Erythroblast (primary cell): ENCODE measurements around the gene MLN.

Source experiments
- DNase-seq, 2 experiments: peaks; one replicate each; lab custom pipeline; 2025; lab: John Stamatoyannopoulos, UW
- GATA1 ChIP-seq: IDR thresholded peaks from 2 replicates; pipeline ENCODE4 v1.6.1; 2011; ENCODE audit warnings: low read depth, mild to moderate bottlenecking, control low read depth, low read length, moderate library complexity
- POLR2A ChIP-seq: IDR thresholded peaks from 2 replicates; pipeline ENCODE4 v1.6.1; 2011; ENCODE audit warnings: mild to moderate bottlenecking, low read length

MLN gene

GRCh38 chr6:33813246-33813904 is 9.6 kb upstream of the MLN start:
- no peak for TF ChIP-seq POLR2A
- TF ChIP-seq GATA1 = no peak

GRCh38 chr6:33812669-33813068 is 8.9 kb upstream of the MLN start:
- DNase-seq = peak; percentile 55 to 62
- TF ChIP-seq POLR2A (no peak), GATA1 (no peak)

More at GRCh38 chr6:33813246-33813904, 9.6 kb upstream of the MLN start:
- no peak for DNase-seq

- TF ChIP-seq GATA1 (no peak), POLR2A (no peak)
Observed at GRCh38 chr6:33809594-33809993, 5.8 kb upstream of the MLN start.

GRCh38 chr6:33808641-33809180 is 4.9 kb upstream of the MLN start:
- DNase-seq = no peak
- no peak for TF ChIP-seq POLR2A
- no peak for TF ChIP-seq GATA1

More at GRCh38 chr6:33809594-33809993, 5.8 kb upstream of the MLN start:
- DNase-seq = no peak

GRCh38 chr6:33807606-33808005 is 3.8 kb upstream of the MLN start:
- no peak for TF ChIP-seq GATA1
- no peak for TF ChIP-seq POLR2A
- DNase-seq = no peak

GRCh38 chr6:33806841-33807240 is 3.0 kb upstream of the MLN start:
- DNase-seq = no peak
- TF ChIP-seq GATA1 = no peak
- TF ChIP-seq POLR2A = no peak

GRCh38 chr6:33802186-33802958 is 1.4 kb downstream of the MLN start:
- TF ChIP-seq GATA1 (no peak), POLR2A (no peak)
- no peak for DNase-seq

- DNase-seq = no peak
- TF ChIP-seq POLR2A = no peak
- TF ChIP-seq GATA1 = no peak
Observed at GRCh38 chr6:33801611-33802010, 2.2 kb downstream of the MLN start.

GRCh38 chr6:33800248-33800969 is 3.4 kb downstream of the MLN start:
- DNase-seq = no peak
- TF ChIP-seq GATA1 (no peak), POLR2A (no peak)

GRCh38 chr6:33799454-33800113 is 4.2 kb downstream of the MLN start:
- TF ChIP-seq GATA1 (no peak), POLR2A (no peak)
- no peak for DNase-seq

- no peak for TF ChIP-seq GATA1
- no peak for TF ChIP-seq POLR2A
- no peak for DNase-seq
Observed at GRCh38 chr6:33798343-33798848, 5.4 kb downstream of the MLN start.

GRCh38 chr6:33797626-33798342 is 6.0 kb downstream of the MLN start:
- TF ChIP-seq POLR2A = no peak
- no peak for DNase-seq

- TF ChIP-seq POLR2A (no peak), GATA1 (no peak)
- no peak for DNase-seq
Observed at GRCh38 chr6:33794910-33795623, 8.7 kb downstream of the MLN start.
